Pancreas (tissue), 10 donors: Measurements from ENCODE around the gene BPI. TPM values are rescaled to one million over a fixed set of nuclear protein-coding genes. Genes with fewer than 3 reads are reported as not detected.
A peak's percentile ranks its signal among the peaks of the same experiment; 100 is the strongest.

Source experiments
- ATAC-seq, 4 donors: fragments of 200-7000 bp; cut with Tn5 transposase; one replicate each; pipeline versions ENCODE4 v1.8.0 to v1.9.1; 2020; ENCODE audit warnings: mild to moderate bottlenecking in 4 of 4, moderate library complexity in 4 of 4
- DNase-seq, 6 donors: peaks; one replicate each; pipeline ENCODE4 v3.0.0-alpha.2; 2020
- FAIRE-seq: peaks from 2 replicates; lab custom pipeline; 2012; peaks lifted over from hg19 to GRCh38; lab: Jason Lieb, UNC
- H3K27ac ChIP-seq, 4 donors: fragments of 200-600 bp; sonication (generic); 1 replicate in 3 of 4; 2 replicates in 1 of 4; pipeline versions ENCODE4 v1.5.0 to v1.8.0; 2020
- H3K27me3 ChIP-seq, 4 donors: fragments of 200-600 bp; one replicate each; pipeline ENCODE4 v1.8.0; 2021
- H3K36me3 ChIP-seq, 3 donors: fragments of 200-600 bp; sonication (generic) in 1 of 3; one replicate each; pipeline versions ENCODE4 v1.5.0 to v1.8.0; 2020 to 2021
- H3K4me1 ChIP-seq, 3 donors: fragments of 200-600 bp; one replicate each; pipeline ENCODE4 v1.8.0; 2021
- H3K4me3 ChIP-seq, 4 donors: fragments of 200-600 bp; sonication (generic) in 2 of 4; one replicate each; pipeline versions ENCODE4 v1.5.0 to v1.8.0; 2020 to 2021
- H3K9me3 ChIP-seq, 4 donors: fragments of 200-600 bp; one replicate each; pipeline ENCODE4 v1.8.0; 2021
- CTCF ChIP-seq, 4 donors: fragments of 200-600 bp; sonication (generic) in 3 of 4; IDR thresholded peaks; one replicate each; pipeline versions ENCODE4 v1.5.0 to v1.8.0; 2021; ENCODE audit warnings: antibody characterized with exemption in 4 of 4
- WGBS, 2 donors: extraction: QIAGEN DNeasy Blood & Tissue Kit; methylation state at CpG; one replicate each; pipeline ENCODE4 v1.1.7; 2013; 5-methylcytosine and 5-hydroxymethylcytosine counted together
- intact Hi-C, 3 donors: fragments of 100-400 bp; cut with DNase I; formaldehyde crosslinking; loops; one replicate each; pipeline versions ENCODE4 v1.11.1 to v1.14.2; 2022
- polyA plus RNA-seq, 2 donors: library from polyadenylated mRNA; stranded (reverse); fragments of 200-250 nt; gene quantifications; one replicate each; pipeline ENCODE4 v1.2.3, GENCODE V29; 2013
- total RNA-seq, 6 donors: library from RNA; stranded (reverse); fragmentation: NEBNext Ultra II Directional in 4 of 6; extraction: Animal tissue kit (Norgen Biotek cat#: 25700) in 4 of 6; gene quantifications; one replicate each; pipeline versions ENCODE4 v1.2.1 to v1.2.4, GENCODE V29; 2021 to 2023
- donor health status: healthy with polysubstance abuse.
- donor health status: DM: no; HTN: no; CAD: no; lungs with moderate emphysema.
- donor health status: DM: no; HTN: no; CAD: no.
- donor health status: control.
- donor health status: control.
- donor health status: Bipolar disorder and iron deficiency.
- donor health status: DM: yes; HTN: yes; CAD: no.
- donor health status: DM: no; HTN: no; CAD: no.
- donor health status: DM: no; HTN: no; CAD: no.
- donor health status: DM: yes; HTN: yes; CAD: no.

The BPI gene
- total and polyA plus RNA-seq, 8 donors, result 0.66 TPM; not detected in 7

GRCh38 chr20:38339997-38340396 lies 36.0 kb downstream of the BPI start:
- WGBS, 2 donors, result 45 to 46% methylated on average over 3 of the region's 3 CpGs
- FAIRE-seq (no peak), ATAC-seq (no peak), DNase-seq (no peak)
- no peaks in the 10 kb centered on the region for H3K9me3 ChIP-seq
- TF ChIP-seq CTCF (IDR thresholded peaks at IDR 0.05), result no peak
- H3K27me3 ChIP-seq, result no peaks in the 10 kb centered on the region
- no peaks in the 10 kb centered on the region for H3K36me3 ChIP-seq
- intact Hi-C loops, result no loop called here
- no peak overlapping the region for H3K27ac ChIP-seq
- H3K4me1 ChIP-seq, result no peaks in the 10 kb centered on the region
- no peak overlapping the region for H3K4me3 ChIP-seq

DNA sequence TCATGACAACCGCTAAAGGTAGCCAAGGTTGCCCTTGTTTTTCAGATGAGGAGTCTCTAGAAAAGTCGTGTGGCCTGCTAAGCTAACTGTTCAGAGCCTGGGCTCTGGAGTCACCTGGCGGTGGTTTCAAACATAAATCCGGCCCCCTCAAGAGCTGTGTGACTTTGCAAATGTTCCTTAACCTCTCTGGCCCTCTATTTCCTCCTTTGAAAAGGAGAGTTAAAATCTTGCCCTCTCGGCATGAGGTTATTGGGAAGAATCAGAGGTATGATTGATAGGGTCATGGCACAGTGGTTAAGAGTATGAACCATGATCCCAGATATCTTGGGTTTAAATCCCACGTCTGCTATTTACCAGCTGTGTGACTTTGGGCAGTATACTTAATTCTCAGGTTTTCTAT lies 36.7 kb downstream of the BPI start:
- no peaks in the 10 kb centered on the region for H3K9me3 ChIP-seq
- ATAC-seq, result no peak
- no peaks in the 10 kb centered on the region for H3K36me3 ChIP-seq
- FAIRE-seq, result no peak
- no peak overlapping the region for H3K27ac ChIP-seq
- H3K4me3 ChIP-seq, result no peak overlapping the region
- no peaks in the 10 kb centered on the region for H3K27me3 ChIP-seq
- 66 to 74% methylated on average over 6 of the region's 6 CpGs for WGBS, 2 donors
- DNase-seq, result no peak
- intact Hi-C loops, result no loop called here
- TF ChIP-seq CTCF (IDR thresholded peaks at IDR 0.05), result no peak
- no peaks in the 10 kb centered on the region for H3K4me1 ChIP-seq

GRCh38 chr20:38342216-38342615 lies 38.3 kb downstream of the BPI start:
- H3K36me3 ChIP-seq, result no peaks in the 10 kb centered on the region
- DNase-seq, result no peak
- no peak for TF ChIP-seq CTCF (IDR thresholded peaks at IDR 0.05)
- FAIRE-seq, result no peak
- no peak overlapping the region for H3K4me3 ChIP-seq
- 34 to 60% methylated on average over 7 of the region's 7 CpGs for WGBS, 2 donors
- no peaks in the 10 kb centered on the region for H3K4me1 ChIP-seq
- H3K27me3 ChIP-seq, result no peaks in the 10 kb centered on the region
- no peak overlapping the region for H3K27ac ChIP-seq
- ATAC-seq, result no peak
- intact Hi-C loops, result no loop called here
- H3K9me3 ChIP-seq, result no peaks in the 10 kb centered on the region

DNA sequence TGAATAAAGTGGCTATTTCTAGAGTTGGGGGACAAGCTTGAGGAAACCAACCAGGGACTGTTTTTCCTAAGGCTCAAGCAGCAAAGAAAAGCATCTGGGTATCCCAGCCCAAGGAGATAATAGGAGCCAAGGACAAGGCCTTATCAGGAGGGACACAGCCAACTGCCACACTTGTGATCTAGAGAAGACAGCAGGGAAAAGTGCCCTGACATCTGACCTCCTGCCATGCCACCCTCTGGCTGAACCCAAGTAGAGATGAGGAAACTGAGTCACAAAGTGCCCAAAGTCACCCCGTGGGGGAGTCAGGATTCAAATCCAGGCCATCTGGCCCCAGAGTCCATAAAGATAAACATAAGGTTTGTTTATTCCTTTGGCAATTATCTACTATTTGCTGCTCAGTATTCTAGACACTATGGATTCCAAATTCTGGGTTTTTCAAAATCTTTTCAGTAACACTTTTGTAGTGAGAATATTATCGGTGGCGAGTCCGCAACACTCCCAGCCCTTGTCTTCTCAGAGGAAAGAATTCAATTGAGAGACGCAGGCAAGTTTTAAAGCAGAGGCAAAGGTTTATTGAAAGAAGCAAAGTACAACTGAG lies 38.9 kb downstream of the BPI start:
- Histone ChIP-seq H3K36me3 (no peaks in the 10 kb centered on the region), H3K27me3 (no peaks in the 10 kb centered on the region), H3K4me1 (no peaks in the 10 kb centered on the region), H3K9me3 (no peaks in the 10 kb centered on the region), H3K27ac (no peak overlapping the region), H3K4me3 (no peak overlapping the region)
- DNase-seq, result no peak
- no peak for ATAC-seq
- FAIRE-seq, result no peak
- no peak for TF ChIP-seq CTCF (IDR thresholded peaks at IDR 0.05)
- intact Hi-C loops, result no loop called here
- 61 to 70% methylated on average over 5 of the region's 5 CpGs for WGBS, 2 donors

DNA sequence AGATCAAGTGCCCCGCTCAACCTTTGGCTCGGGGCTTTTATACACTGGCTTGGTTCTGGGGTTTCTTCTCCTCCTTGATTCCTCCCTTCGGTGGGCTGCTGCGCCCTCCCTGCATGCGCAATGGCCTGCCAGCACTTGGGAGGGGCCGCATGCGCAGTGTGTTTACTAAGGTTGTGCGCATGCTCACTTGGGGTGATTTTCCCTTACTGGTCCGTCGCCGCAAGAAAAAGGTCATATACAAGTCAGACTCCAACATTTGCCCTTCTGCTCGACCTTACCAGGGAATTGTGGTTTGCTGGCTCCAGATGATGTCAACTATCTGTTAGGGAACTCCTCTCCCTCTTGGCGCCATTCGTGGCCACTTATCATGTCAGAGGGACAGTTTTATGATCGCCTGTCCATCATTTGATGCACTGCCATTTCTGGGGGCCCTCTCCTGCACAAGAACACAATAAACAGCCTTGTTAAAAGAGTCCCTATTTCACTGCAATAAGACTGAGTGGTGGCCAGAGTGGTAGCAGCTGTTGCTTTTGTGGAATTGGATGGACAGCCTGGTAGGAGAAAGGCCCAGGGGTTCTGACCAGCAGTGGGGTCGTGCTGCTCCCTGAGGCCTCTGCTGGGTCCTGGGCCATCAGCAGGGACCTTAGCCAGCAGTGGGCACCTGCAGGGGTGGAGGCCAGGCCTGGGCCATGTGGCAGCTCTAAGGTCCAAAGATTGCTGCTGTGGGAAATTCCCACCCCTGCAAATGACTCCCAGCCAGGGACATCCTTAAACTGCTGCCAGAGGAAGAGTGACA lies 39.6 kb downstream of the BPI start:
- H3K36me3 ChIP-seq, result no peaks in the 10 kb centered on the region
- peak in 2 of 4 donors; percentile 10 to 69 for ATAC-seq
- no peak for FAIRE-seq
- H3K4me3 ChIP-seq, result no peak overlapping the region
- H3K27ac ChIP-seq, result no peak overlapping the region
- 55 to 68% methylated on average over 16 of the region's 16 CpGs for WGBS, 2 donors
- no peak for TF ChIP-seq CTCF (IDR thresholded peaks at IDR 0.05)
- no peaks in the 10 kb centered on the region for H3K9me3 ChIP-seq
- no peaks in the 10 kb centered on the region for H3K4me1 ChIP-seq
- no peaks in the 10 kb centered on the region for H3K27me3 ChIP-seq
- intact Hi-C loops, result no loop called here
- DNase-seq, result peak in 2 of 6 donors; percentile 12 to 28
